ENCODE results near the gene STK11IP.

Gene STK11IP

GRCh38 chr2:219656526-219656925 is 58.9 kb downstream of the STK11IP start:
- DNase-seq (ENCODE audit: low read depth in 2 of 2): no peak

DNA sequence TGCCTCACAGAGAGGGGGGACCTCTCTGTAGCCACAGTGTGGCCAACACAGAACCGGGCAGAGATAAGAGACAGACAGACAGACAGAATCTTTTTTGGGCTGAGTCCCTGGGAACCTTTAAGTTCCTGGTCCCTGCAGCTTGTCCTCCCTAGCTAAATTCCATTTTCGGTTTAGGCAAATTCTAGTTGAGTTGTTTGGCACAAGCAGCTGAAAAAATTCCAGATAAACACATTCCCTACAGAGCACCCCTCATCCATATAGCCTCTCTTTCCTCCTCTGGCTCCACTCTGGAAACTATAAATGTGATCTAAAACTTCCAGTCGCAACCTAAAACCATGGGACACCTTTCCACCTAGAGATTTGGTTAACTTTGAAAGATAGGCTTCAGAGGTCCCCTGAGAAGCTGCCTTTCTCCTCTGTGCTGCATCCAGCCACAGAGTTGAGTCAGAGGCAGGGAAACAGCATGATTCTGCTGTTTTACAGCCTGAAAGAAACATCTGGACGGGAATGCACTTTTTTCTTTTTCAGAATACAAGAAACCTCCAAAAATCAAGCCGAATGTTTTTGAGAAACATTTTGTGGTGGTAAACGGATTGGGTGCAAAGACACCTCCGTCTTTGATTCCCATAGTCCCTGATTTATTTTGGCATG is 60.7 kb downstream of the STK11IP start:
- no peak for DNase-seq (ENCODE audit: low read depth in 2 of 2)

DNA sequence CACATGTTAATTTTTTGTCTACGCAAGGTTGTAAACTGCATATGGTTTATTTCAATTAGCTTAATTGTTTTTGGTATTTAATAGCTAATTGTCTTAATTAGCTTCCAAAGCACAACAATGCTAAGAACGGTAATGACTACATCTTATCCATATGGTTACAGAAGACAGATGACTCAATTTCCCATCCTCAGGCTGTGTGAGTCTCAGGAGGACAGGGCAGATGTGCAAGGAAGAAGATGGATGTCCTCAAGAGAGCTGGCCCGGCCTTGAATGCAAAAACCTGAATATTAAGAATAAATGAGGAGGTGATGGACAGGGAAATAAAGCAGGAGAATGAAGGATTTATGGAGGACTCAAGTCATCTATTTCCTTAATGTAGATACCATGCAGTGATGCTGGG is 61.2 kb downstream of the STK11IP start:
- DNase-seq (ENCODE audit: low read depth in 2 of 2): no peak

DNA sequence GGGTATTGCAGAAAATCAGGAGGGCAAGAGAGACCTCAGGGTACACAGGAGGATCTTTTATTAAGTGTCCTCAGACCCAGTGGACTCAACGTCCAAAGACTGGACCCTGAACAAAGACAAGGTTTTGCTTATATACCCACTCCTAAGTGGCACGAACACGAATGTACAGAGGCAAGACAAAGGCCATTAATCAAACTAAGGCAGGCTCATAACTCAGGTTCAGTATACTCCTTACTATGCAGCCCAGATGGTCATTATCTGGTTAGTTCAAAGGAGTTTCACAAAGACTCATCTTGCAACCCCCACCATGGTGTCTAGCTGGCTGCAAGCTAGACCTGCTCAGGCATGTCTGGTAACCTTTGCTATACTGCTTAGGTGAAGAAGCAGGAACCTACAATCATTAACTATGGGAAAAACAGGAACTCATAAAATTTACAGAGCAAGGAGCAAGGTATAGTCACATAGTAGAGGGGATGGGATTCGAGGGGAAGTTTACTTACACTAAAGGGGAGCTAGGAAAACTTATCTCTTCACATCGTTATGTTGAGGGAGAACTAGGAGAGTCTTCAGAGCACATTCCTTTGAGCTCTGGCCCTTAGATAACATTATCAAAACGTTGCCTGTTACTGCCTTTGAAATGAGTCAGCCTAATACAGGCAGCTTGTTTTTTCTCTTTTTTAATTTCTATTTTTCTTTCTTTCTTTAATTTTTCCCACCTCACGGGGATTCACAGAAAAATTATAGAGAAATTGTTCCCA is 63.7 kb downstream of the STK11IP start:
- DNase-seq (ENCODE audit: low read depth in 2 of 2): no peak

DNA sequence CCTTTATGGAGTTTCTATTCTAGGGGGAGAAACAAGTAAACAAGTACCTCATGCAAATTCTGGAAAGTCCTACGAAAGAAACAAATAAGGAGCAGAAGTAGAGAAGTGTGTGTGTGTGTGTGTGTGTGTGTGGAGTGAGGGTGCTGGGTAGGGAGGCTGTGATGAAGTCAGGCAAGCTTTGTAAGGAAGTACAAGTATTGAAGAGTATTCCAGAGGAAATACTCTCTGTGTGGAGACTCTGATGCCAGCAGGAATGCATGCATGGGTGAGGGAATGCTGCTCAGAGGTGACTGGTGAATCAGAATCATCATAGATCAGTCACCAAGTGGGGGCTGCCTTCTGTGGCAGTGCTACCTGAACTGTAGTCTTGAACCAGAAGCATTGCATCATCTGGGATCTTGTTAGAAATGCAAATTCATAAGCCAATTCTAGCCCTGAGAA is 64.3 kb downstream of the STK11IP start:
- no peak for DNase-seq (ENCODE audit: low read depth in 2 of 2)

DNA sequence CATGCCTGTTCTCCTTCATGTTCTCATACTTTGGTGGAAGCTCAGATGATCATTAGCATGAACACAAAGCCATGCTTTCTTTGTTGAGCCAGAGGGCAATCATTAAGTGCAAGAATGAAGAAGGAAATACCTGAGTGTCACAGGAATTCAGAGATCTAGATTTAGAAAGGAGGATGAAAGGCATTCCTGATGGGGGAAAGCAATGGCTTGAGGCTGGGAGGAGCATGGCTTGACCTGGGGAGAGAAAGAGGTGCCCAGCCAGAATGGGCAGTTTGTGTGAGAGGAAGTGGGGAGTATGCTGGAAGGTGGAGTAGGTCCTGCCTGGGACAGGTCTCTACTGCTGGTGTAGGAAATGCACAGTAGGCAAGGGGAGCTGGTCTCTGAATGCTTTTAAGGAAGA is 64.9 kb downstream of the STK11IP start:
- DNase-seq (ENCODE audit: low read depth in 2 of 2): no peak

GRCh38 chr2:219663116-219663762 is 65.6 kb downstream of the STK11IP start:
- DNase-seq (ENCODE audit: low read depth in 2 of 2): no peak

GRCh38 chr2:219664041-219664440 is 66.4 kb downstream of the STK11IP start:
- no peak for DNase-seq (ENCODE audit: low read depth in 2 of 2)

- DNase-seq (ENCODE audit: low read depth in 2 of 2): no peak
Measured at GRCh38 chr2:219664944-219665343, 67.3 kb downstream of the STK11IP start.

GRCh38 chr2:219665926-219666325 is 68.3 kb downstream of the STK11IP start:
- DNase-seq (ENCODE audit: low read depth in 2 of 2): no peak

Measured in activated CD8-positive, alpha-beta memory T cell treated with anti-CD3 and anti-CD28 coated beads for 4 hours (primary cell).